Iris pigment epithelial cell (primary cell): ENCODE data around the gene SMLR1.
"Not testable (repeated sequence)": the region's sequence is repeated elsewhere in the genome, so short reads cannot be mapped to it uniquely, and the experiment has no call there.

Experiments used
- DNase-seq: peaks from one replicate; pipeline ENCODE4 v3.0.0-alpha.2; 2011; ENCODE audit warnings: low read depth

SMLR1 gene

GRCh38 chr6:130827247-130828149, at the start of gene SMLR1:
Gene SMLR1 (plus strand): TSS chr6:130827406. CDS start chr6:130827414, 8 bp downstream.
- no peak for DNase-seq

GRCh38 chr6:130778946-130779657, 48.1 kb upstream of the SMLR1 start:
- DNase-seq, result peak; percentile 84

- no peak for DNase-seq
Measured at GRCh38 chr6:130779658-130780033, 47.6 kb upstream of the SMLR1 start.

GRCh38 chr6:130780122-130780521, 47.1 kb upstream of the SMLR1 start:
- no peak for DNase-seq

GRCh38 chr6:130781557-130781956, 45.6 kb upstream of the SMLR1 start:
- no peak for DNase-seq

GRCh38 chr6:130783416-130784107, 43.6 kb upstream of the SMLR1 start:
- DNase-seq, result no peak

GRCh38 chr6:130787726-130788500, 39.3 kb upstream of the SMLR1 start:
- DNase-seq, result no peak

- DNase-seq, result no peak
Measured at GRCh38 chr6:130788954-130789353, 38.3 kb upstream of the SMLR1 start.

- no peak for DNase-seq
Measured at GRCh38 chr6:130794010-130794697, 33.1 kb upstream of the SMLR1 start.

GRCh38 chr6:130794738-130795137, 32.5 kb upstream of the SMLR1 start:
- no peak for DNase-seq

- DNase-seq, result peak; percentile 71
Measured at GRCh38 chr6:130796313-130796905, 30.8 kb upstream of the SMLR1 start.

- DNase-seq, result no peak
Measured at GRCh38 chr6:130797061-130797460, 30.1 kb upstream of the SMLR1 start.

GRCh38 chr6:130801368-130801767, 25.8 kb upstream of the SMLR1 start:
- not testable (repeated sequence) for DNase-seq

- DNase-seq, result no peak
Measured at GRCh38 chr6:130810307-130811030, 16.7 kb upstream of the SMLR1 start.

GRCh38 chr6:130811932-130812331, 15.3 kb upstream of the SMLR1 start:
- DNase-seq, result peak; percentile 61

- DNase-seq, result no peak
Measured at GRCh38 chr6:130814506-130814905, 12.7 kb upstream of the SMLR1 start.

GRCh38 chr6:130815200-130816071, 11.8 kb upstream of the SMLR1 start:
- DNase-seq, result no peak

GRCh38 chr6:130822736-130823135, 4.5 kb upstream of the SMLR1 start:
- DNase-seq, result no peak
